HL-60/S4 (cell line): Measurements from ENCODE around the gene SKAP2.

Experiments used
- in situ Hi-C: fragments of 300-500 bp; cut with MboI; formaldehyde crosslinking; loops from 2 replicates; pipeline ENCODE4 v1.14.3; 2022; ENCODE audit warnings: low sequenced_read_pairs

The SKAP2 gene

GRCh38 chr7:26618898-26619297 lies 245.5 kb downstream of the SKAP2 start:
- in situ Hi-C loops = no loop called here

DNA sequence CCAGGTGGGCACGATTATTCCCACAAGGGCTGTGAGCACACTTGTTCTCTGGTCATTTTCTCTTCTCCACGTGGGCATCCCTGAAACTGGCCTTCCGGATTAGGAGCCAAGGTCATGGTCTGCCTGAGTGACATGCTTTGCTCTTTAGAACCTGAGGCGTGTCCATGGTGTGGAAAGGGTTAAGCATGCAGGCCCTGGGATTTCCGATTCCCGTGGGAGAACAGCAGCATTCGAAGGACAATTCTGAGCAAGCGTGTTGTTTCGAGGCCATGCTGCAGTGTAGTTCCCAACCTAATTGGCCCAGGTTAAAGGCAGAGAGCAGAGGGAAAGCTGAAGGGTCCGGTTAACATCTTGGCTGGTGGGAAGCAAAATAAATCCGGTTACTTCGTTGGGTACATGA lies 245.9 kb downstream of the SKAP2 start:
- in situ Hi-C loops = no loop called here
